ENCODE measurements around the gene XCL1.

DNA sequence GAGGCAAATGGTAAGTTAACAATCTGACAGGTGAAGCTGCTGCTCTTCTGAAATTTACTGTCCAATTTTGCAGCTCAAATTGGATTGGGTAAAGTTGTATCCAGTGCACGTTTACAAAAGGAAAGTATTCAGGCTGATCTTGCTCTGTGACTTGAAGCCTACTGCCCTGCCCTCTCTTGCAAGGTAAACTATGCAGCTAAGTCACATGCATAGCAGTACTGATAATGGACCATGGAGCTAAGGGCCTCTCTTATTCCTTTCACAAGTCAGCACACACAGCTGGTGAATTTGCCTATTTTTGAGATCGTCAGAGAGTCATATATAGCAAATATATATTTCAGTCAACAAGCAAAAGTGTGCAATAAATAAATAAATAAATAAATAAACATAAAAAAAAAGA is 23.2 kb downstream of the XCL1 start:
- TF ChIP-seq, protein P1, sequence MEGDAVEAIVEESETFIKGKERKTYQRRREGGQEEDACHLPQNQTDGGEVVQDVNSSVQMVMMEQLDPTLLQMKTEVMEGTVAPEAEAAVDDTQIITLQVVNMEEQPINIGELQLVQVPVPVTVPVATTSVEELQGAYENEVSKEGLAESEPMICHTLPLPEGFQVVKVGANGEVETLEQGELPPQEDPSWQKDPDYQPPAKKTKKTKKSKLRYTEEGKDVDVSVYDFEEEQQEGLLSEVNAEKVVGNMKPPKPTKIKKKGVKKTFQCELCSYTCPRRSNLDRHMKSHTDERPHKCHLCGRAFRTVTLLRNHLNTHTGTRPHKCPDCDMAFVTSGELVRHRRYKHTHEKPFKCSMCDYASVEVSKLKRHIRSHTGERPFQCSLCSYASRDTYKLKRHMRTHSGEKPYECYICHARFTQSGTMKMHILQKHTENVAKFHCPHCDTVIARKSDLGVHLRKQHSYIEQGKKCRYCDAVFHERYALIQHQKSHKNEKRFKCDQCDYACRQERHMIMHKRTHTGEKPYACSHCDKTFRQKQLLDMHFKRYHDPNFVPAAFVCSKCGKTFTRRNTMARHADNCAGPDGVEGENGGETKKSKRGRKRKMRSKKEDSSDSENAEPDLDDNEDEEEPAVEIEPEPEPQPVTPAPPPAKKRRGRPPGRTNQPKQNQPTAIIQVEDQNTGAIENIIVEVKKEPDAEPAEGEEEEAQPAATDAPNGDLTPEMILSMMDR (IDR thresholded peaks at IDR 0.05; ENCODE audit: poor library complexity, severe bottlenecking): no peak
- no peak for TF ChIP-seq SMC3 (conservative IDR thresholded peaks at IDR 0.05; ENCODE audit: poor library complexity)
- TF ChIP-seq POLR2AphosphoS5 (IDR thresholded peaks at IDR 0.05): no peak
- TF ChIP-seq, protein P2, sequence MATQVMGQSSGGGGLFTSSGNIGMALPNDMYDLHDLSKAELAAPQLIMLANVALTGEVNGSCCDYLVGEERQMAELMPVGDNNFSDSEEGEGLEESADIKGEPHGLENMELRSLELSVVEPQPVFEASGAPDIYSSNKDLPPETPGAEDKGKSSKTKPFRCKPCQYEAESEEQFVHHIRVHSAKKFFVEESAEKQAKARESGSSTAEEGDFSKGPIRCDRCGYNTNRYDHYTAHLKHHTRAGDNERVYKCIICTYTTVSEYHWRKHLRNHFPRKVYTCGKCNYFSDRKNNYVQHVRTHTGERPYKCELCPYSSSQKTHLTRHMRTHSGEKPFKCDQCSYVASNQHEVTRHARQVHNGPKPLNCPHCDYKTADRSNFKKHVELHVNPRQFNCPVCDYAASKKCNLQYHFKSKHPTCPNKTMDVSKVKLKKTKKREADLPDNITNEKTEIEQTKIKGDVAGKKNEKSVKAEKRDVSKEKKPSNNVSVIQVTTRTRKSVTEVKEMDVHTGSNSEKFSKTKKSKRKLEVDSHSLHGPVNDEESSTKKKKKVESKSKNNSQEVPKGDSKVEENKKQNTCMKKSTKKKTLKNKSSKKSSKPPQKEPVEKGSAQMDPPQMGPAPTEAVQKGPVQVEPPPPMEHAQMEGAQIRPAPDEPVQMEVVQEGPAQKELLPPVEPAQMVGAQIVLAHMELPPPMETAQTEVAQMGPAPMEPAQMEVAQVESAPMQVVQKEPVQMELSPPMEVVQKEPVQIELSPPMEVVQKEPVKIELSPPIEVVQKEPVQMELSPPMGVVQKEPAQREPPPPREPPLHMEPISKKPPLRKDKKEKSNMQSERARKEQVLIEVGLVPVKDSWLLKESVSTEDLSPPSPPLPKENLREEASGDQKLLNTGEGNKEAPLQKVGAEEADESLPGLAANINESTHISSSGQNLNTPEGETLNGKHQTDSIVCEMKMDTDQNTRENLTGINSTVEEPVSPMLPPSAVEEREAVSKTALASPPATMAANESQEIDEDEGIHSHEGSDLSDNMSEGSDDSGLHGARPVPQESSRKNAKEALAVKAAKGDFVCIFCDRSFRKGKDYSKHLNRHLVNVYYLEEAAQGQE (IDR thresholded peaks at IDR 0.05; ENCODE audit: borderline replicate concordance): no peak
- TF ChIP-seq RAD21 (conservative IDR thresholded peaks at IDR 0.05): no peak
- no peak for TF ChIP-seq EP300 (conservative IDR thresholded peaks at IDR 0.05; ENCODE audit: poor library complexity, severe bottlenecking)
- no peak for TF ChIP-seq EZH2 (IDR thresholded peaks at IDR 0.05; ENCODE audit: borderline replicate concordance, insufficient read depth, low read length, poor library complexity, severe bottlenecking)
- TF ChIP-seq TAF1 (IDR thresholded peaks at IDR 0.05; ENCODE audit: low read depth): no peak
- TF ChIP-seq MXI1 (conservative IDR thresholded peaks at IDR 0.05; ENCODE audit: poor library complexity, severe bottlenecking): no peak

Data from neural cell (in vitro differentiated cells).